ENCODE results near the gene TDRD15. TPM values are rescaled to one million over a fixed set of nuclear protein-coding genes. Genes with fewer than 3 reads are reported as not detected.
"Not testable (repeated sequence)": the region's sequence is repeated elsewhere in the genome, so short reads cannot be mapped to it uniquely, and the experiment has no call there.

Gene TDRD15
- total RNA-seq, 1 donor from 2014 or later: not detected

- no peak for DNase-seq (ENCODE audit: low read depth in 2 of 2)
Measured at GRCh38 chr2:21146638-21147037, 22.9 kb downstream of the TDRD15 start.

DNA sequence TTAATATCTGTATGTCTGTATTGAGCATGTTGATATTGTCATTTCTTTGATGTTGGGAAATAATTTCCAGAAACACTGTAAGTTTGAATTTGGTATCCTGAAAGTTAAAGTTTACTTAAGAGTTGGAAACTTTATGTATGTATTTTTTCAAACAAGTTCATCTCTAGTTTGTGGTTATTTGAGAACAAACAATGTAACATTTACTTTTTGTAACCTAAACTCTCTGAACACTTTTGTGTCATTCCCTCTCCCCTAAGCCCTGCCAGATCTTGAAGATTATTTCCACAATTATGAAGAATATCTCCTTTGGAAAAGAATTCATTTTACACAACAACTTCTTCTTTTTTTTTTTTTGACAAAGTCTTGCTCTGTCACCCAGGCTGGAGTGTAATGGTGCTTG is 24.9 kb downstream of the TDRD15 start:
- DNase-seq (ENCODE audit: low read depth in 2 of 2): no peak

DNA sequence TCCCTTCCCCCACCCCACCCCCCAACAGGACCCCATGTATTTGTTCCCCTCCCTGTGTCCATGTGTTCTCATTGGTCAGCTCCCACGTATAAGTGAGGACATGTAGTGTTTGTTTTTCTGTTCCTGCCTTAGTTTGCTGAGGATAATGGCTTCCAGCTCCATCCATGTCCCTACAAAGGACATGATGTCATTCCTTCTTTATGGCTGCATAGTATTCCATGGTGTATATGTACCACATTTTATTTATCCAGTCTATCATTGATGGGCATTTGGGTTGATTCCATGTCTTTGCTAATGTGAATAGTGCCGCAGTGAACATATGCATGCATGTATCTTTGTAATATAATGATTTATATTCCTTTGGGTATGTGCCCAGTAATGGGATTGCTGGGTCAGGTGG is 27.5 kb downstream of the TDRD15 start:
- not testable (repeated sequence) for DNase-seq (ENCODE audit: low read depth in 2 of 2)

- DNase-seq (ENCODE audit: low read depth in 2 of 2): no peak
Measured at GRCh38 chr2:21155365-21156136, 31.8 kb downstream of the TDRD15 start.

- DNase-seq (ENCODE audit: low read depth in 2 of 2): no peak
Measured at GRCh38 chr2:21161122-21161521, 37.4 kb downstream of the TDRD15 start.

GRCh38 chr2:21161832-21162614 is 38.3 kb downstream of the TDRD15 start:
- no peak for DNase-seq (ENCODE audit: low read depth in 2 of 2)

GRCh38 chr2:21162615-21162878 is 38.8 kb downstream of the TDRD15 start:
- DNase-seq (ENCODE audit: low read depth in 2 of 2): no peak

DNA sequence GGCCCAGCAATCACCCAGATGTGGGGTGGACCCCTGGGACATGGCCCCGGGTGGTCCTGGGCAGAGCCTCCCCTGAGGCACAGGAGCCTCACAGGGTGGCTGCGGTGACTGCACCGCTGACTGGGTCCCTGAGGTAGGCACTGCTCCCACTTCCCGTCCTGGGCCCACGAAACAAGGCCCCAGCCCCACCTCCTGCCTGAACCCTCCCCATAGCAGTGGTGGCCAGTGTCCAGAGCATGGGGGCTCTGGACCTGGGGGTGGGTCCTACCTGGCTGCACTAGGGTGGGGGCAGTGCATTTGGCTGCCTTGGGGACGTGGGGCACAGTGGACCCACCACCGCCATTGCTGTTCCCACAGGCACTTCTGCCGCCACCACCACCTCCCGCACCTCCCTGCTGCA is 39.4 kb downstream of the TDRD15 start:
- DNase-seq (ENCODE audit: low read depth in 2 of 2): no peak

GRCh38 chr2:21165350-21165749 is 41.6 kb downstream of the TDRD15 start:
- no peak for DNase-seq (ENCODE audit: low read depth in 2 of 2)

- no peak for DNase-seq (ENCODE audit: low read depth in 2 of 2)
Measured at GRCh38 chr2:21175895-21176646, 52.3 kb downstream of the TDRD15 start.

DNA sequence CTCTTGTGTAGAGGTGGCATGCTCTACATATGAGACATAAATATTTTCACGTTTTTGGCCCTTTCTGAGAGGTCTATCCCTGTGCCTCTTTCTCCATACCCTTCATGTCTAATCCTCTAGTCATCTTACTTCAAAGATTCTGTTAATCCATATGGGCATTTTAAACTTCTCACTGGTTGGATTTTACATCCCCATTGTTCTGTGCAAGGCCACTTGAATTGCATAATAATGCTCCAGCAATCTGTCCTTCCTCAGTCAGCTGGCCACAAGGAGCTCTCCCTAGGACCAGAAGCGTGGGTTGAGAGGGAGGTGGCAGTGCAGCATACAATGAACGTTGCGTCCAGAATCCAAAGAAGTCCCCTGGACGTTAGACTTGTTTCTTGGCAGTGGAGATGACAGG is 58.2 kb downstream of the TDRD15 start:
- DNase-seq (ENCODE audit: low read depth in 2 of 2): no peak

GRCh38 chr2:21183306-21183705 is 59.5 kb downstream of the TDRD15 start:
- no peak for DNase-seq (ENCODE audit: low read depth in 2 of 2)

- no peak for DNase-seq (ENCODE audit: low read depth in 2 of 2)
Measured at GRCh38 chr2:21183726-21184125, 60.0 kb downstream of the TDRD15 start.

DNA sequence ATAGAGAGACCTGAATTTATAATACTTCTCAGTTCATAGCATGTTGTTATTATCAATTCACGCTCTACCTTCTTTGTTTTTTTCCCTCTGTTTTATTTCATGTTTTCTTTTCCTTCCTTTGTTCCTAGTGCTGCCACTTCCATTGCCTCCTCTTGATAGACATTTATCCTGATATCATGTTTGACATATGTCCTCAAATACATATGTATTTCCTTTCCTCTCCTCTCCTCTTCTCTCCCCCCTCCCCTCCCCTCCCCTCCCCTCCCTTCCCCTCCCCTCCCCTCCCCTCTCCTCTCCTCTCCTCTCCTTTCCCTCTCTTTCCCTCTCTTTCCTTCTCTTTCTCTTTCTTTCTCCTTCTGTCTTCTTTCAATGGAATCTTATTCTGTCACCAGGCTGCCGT is 67.8 kb downstream of the TDRD15 start:
- DNase-seq (ENCODE audit: low read depth in 2 of 2): no peak

Other genes with a start within 250 kb of the TDRD15 start
- under 0.01 TPM in 2 replicates for gene APOB, start 79.9 kb upstream of the TDRD15 start, total RNA-seq

Measured in lung microvascular endothelial cell (primary cell).